Suprapubic skin (tissue), 3 donors: Measurements from ENCODE around the gene CSNK1G2.

Source experiments
- CTCF ChIP-seq, 2 donors: fragments of 200-600 bp in 1 of 2; fragments of 450-650 bp in 1 of 2; sonication (generic) in 1 of 2; IDR thresholded peaks; one replicate each; pipeline ENCODE4 v1.5.1; 2016 to 2019; ENCODE audit warnings: antibody characterized with exemption in 2 of 2, mild to moderate bottlenecking in 1 of 2, moderate library complexity in 1 of 2
- POLR2AphosphoS5 ChIP-seq, 3 donors: sonication (generic); formaldehyde crosslinking; IDR thresholded peaks; one replicate each; pipeline ENCODE4 v1.6.1; 2017; ENCODE audit warnings: antibody characterized with exemption in 3 of 3

DNA sequence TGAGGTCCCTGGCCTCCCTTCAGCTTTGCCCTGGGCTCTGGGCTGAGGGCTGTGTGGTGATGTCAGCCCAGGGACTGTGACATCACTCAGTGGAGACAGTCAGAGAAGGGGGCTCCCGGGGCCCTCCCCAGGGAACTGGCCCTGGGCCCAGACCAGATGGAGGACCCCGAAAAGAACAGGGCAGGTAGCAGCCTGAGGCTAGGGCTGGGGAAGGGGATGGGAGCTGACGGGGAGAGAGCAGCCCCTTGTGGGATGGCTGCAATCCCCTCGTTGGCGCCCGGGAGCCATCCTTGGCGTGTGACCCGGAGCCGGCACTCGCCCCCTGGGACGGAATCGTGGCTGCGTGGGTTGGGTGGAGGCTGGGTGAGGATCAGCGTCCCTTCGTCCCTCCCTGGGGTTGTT lies 13.6 kb downstream of the CSNK1G2 start:
- TF ChIP-seq CTCF (IDR thresholded peaks at IDR 0.05) (no peak), POLR2AphosphoS5 (IDR thresholded peaks at IDR 0.05) (no peak)
